COLO668 (cell line): ENCODE results near the gene USP54.
A peak's percentile ranks its signal among the peaks of the same experiment; 100 is the strongest.
"Not testable (repeated sequence)": the region's sequence is repeated elsewhere in the genome, so short reads cannot be mapped to it uniquely, and the experiment has no call there.

ENCODE experiments used
- DNase-seq: peaks from one replicate; lab custom pipeline; 2025; ENCODE audit not compliant: unreplicated experiment; lab: John Stamatoyannopoulos, UW

Gene USP54

GRCh38 chr10:73590881-73591799 lies at the start of gene USP54:
Gene USP54, minus strand, starts transcription at chr10:73591342. Its CDS starts 15,684 bp downstream, at chr10:73575658.
- no peak for DNase-seq

- DNase-seq = no peak
Measured at GRCh38 chr10:73639286-73639685, 48.1 kb upstream of the USP54 start.

GRCh38 chr10:73635781-73636180 lies 44.6 kb upstream of the USP54 start:
- DNase-seq = no peak

GRCh38 chr10:73634421-73634820 lies 43.3 kb upstream of the USP54 start:
- DNase-seq = no peak

GRCh38 chr10:73629165-73629564 lies 38.0 kb upstream of the USP54 start:
- DNase-seq = no peak

- no peak for DNase-seq
Measured at GRCh38 chr10:73628405-73628804, 37.3 kb upstream of the USP54 start.

- DNase-seq = no peak
Measured at GRCh38 chr10:73627300-73627699, 36.2 kb upstream of the USP54 start.

GRCh38 chr10:73625884-73626752 lies 35.0 kb upstream of the USP54 start:
- peak; percentile 92 for DNase-seq

GRCh38 chr10:73625004-73625883 lies 34.1 kb upstream of the USP54 start:
- peak; percentile 32 for DNase-seq

- DNase-seq = no peak
Measured at GRCh38 chr10:73623056-73623455, 31.9 kb upstream of the USP54 start.

GRCh38 chr10:73620974-73621373 lies 29.8 kb upstream of the USP54 start:
- not testable (repeated sequence) for DNase-seq

GRCh38 chr10:73617143-73617542 lies 26.0 kb upstream of the USP54 start:
- not testable (repeated sequence) for DNase-seq

- no peak for DNase-seq
Measured at GRCh38 chr10:73614720-73615119, 23.6 kb upstream of the USP54 start.

GRCh38 chr10:73609116-73609515 lies 18.0 kb upstream of the USP54 start:
- no peak for DNase-seq

GRCh38 chr10:73601486-73601921 lies 10.4 kb upstream of the USP54 start:
- DNase-seq = peak; percentile 54

- DNase-seq = no peak
Measured at GRCh38 chr10:73597346-73597745, 6.2 kb upstream of the USP54 start.

- DNase-seq = no peak
Measured at GRCh38 chr10:73593812-73594211, 2.7 kb upstream of the USP54 start.

- no peak for DNase-seq
Measured at GRCh38 chr10:73593110-73593509, 2.0 kb upstream of the USP54 start.

- peak; percentile 55 for DNase-seq
Measured at GRCh38 chr10:73591935-73592699, 975 bp upstream of the USP54 start.

- DNase-seq = no peak
Measured at GRCh38 chr10:73589563-73590126, 1.5 kb downstream of the USP54 start.
